GM21515 (cell line): Measurements from ENCODE around the gene ATP2C2.
"Not testable (repeated sequence)": the region's sequence is repeated elsewhere in the genome, so short reads cannot be mapped to it uniquely, and the experiment has no call there.

ENCODE experiments used
- ATAC-seq: cut with Tn5 transposase; IDR thresholded peaks from one replicate; pipeline ENCODE4 v1.9.1; 2021; ENCODE audit not compliant: unreplicated experiment

ATP2C2 gene

DNA sequence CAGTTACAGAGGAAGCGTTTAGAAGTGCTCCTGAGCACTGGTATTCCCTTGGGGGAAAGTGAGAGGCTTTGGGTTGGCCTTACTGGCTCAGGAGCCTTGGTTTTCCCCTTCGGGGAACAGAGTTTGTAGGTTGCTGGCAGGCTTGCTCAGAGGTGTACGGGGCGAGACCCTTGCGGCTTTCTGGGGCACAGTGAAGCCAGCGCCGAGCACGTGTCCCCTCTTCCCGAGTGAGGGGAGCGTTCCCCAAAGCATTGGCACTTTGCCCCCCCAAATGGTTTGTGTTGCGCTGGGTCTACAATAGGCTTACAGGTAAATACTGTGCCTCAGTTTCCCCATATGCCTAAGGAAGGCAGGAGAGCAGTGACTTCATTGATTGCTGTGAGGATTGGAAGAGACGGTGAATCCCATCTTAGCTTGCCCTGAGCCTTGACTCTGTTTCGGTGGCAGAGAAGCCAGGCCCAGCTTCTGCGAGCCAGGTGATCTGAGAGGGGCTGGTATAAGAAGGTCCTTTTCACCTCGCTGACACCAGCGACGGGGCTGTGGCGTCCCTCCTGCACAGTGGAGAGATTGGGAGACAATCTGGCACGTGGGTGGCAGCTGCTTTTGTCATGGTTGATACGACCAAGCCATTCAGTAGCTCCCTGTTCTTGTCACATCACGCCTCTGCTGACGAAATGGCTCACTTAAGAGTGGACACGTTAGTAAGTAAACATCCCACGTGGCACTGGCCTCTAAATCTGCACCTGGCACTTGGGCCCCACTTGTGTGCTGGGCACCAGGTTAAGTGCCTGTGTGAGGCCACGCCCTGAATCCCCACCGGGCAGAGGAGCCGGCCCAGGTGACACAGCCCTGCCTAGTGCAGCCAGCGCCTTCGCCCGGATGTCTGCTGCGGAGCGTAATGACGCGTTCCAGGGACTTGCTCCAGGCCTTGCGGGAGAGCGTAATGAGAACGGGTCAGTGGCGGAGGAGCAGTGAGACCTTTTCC lies 81.1 kb downstream of the ATP2C2 start:
- ATAC-seq: no peak

DNA sequence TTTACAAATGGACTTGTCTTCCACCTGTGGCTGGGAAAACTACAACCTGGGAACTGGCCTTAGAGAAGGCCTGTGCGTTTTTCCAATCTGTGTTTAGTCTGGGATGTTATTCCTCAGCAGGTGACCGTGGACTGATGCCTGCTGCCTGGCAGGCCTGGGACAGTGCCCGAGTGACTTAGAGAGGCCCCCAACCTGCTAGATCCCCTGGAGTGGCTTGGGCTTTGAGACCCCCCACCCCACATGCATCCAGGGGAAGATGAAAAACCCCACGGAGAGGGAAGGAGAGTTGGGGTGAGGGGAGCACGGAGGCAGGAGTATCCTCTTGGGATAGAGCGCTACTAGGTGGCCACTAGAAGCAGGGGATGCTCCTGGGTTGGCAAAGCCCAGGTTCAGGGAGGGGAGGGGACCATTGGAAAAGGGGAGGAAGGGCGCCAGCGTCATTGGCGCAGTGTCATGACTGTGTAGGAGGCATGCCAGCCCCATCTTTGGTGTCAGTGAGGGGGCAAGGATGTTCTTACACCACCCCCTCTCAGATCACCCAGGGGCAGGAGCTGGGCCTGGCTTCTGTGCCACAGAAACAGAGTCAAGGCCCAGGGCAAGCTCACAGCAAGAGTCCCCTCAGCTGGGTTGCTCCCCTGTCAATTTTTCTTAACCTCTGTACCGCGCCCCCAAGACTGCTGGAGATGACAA lies 82.0 kb downstream of the ATP2C2 start:
- ATAC-seq: no peak

DNA sequence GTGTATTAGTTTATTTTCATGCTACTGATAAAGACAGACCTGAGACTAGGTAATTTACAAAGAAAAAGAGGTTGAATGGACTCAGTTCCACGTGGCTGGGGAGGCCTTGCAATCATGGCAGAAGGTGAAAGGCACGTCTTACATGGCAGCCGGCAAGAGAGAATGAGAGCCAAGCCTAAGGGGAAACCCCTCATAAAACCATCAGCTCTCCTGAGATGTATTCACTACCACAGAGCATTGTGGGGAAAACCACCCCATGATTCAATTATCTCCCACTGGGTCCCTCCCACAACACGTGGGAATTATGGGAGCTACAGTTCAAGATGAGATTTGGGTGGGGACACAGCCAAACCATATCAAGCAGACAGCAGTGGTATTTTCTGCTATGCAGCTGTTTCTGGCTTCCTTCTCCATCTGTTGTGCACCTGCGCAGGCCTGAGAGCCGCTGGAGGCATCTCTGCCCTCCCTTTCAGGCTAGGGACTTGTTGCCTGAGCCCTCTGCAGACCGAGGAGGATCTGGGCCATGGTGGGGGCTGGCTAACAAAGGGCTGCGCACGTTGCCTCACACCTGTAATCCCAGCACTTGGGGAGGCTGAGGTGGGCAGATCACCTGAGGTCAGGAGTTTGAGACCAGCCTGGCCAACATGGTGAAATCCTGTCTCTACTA lies 82.8 kb downstream of the ATP2C2 start:
- ATAC-seq: not testable (repeated sequence)

DNA sequence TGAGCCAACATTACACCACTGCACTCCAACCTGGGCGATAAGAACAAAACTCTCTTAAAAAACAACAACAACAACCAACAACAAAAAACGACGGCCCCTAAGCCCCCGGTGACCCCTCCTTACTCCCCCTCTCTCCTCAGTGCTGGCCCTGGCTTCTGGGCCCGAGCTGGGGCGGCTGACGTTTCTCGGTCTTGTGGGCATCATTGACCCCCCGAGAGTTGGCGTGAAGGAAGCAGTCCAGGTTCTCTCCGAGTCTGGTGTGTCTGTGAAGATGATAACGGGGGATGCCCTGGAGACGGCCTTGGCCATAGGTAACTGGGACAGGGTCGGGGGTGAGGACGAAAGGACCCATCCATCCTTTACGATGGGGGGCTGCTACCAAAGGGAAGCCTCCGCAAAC lies 83.4 kb downstream of the ATP2C2 start:
- no peak for ATAC-seq

DNA sequence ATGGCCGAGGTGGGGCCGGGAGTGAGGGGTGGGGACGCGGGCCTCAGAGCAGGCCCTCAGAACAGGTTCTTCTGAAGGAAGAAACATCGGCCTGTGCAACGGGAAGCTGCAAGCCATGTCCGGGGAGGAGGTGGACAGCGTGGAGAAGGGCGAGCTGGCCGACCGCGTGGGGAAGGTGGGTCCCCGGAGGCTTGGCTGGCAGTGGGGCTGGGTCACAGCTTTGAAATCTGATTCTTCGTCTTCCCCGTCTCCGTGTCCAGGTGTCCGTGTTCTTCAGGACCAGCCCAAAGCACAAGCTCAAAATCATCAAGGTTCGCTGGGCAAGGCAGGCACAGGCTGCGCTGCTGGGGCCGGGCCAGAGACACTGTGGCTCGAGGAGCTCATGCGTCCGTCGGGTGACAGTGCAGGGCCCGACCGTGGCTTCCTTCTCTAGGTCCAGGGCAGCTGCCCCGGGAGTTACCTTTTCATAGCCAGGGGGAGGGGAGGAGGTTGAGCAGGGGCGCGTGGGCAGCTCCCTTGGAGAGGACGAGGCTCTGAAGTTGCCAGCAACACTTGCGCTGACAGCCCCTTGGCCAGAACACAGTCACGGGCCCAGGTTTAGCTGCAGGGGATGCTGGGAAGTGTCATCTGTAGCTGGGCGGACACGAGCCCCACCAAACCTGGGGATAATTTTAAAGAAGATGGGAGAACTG lies 84.9 kb downstream of the ATP2C2 start:
- no peak for ATAC-seq

DNA sequence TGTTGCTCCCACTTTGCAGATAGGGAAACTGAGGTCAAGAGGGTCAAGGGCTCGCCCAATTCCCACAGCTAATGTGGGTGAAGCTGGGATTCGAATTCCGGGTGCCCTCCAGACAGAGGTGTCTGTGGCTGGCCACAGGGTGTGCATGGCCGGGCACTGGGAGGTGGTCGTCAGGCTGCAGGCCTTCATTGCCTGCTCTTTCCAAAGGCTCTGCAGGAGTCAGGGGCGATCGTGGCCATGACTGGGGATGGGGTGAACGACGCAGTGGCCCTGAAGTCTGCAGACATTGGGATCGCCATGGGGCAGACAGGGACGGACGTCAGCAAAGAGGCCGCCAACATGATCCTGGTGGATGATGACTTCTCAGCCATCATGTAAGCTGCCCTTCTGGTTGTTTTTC lies 86.3 kb downstream of the ATP2C2 start:
- ATAC-seq: no peak

DNA sequence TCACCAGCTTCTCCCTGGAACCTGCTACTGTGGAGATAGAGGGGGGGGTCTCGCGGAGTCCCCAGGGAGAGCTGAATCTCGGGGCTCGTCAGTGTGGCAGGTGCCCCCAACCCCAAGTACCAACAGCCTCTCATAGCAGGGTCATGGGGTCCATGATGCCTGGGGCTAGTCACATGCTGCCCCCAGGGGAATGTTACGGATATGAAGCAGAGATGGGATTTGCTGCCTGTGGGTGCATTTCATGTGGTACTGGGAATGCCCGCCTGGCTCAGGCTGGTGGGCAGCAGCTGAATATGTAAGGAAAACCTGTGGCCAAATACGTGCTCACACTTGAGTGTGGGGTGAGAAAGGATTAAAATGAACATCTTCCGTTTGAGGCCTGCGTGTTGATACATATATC lies 86.7 kb downstream of the ATP2C2 start:
- ATAC-seq: no peak

DNA sequence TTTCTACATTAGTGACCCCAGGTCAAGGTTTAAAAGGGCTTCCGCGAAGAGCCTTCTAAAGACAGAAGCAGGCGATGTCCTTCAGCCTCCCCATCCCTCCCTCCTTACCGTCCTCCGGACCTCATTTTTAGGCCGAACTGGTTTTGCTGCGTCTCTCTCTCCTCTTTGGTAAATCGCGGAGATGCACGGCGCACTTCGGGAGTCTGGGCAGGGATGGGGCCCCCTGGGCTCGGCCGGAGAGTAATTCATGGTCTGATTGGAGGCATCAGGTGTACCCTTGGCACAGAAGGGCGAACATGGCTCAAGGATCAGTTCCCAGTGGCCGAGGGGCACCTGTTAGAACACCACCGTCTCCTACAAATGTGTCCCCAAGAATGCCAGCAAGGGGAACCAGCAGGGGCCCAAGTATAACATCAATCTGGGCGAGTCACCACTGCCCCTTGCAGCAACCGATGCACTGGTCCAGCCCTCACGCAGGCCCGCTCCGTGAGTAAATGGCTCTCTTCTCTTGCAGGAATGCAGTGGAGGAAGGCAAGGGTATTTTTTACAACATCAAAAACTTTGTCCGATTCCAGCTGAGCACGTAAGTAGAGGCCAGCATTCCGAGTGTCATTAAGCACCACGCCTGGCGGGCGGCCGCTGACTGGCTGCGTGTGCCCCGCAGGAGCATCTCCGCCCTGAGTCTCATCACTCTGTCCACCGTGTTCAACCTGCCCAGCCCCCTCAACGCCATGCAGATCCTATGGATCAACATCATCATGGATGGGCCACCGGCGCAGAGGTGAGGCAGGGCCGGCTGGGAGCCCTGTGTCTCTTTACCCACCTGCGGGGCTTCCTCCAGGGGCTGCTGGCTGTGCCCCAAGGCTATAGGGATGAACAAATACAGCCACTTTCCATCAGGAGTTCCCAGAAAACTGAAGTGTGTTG lies 90.5 kb downstream of the ATP2C2 start:
- ATAC-seq: no peak

DNA sequence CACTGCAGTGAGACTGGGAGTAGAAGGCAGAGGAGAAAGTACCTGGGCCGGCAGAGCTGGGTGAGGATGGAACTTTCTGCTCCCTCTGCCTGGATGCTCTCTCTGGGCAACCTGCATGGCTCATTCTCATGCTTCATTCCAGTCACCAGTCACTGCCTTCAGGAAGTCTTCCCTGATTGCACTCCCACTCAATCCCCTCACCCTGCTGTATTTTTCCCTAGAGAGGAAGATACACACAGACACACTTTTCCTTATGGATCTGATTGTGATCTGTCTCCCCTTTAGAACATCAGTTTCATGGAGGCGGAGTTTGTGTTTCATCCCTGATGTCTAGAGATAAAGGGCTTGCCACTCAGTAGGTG lies 91.2 kb downstream of the ATP2C2 start:
- no peak for ATAC-seq

DNA sequence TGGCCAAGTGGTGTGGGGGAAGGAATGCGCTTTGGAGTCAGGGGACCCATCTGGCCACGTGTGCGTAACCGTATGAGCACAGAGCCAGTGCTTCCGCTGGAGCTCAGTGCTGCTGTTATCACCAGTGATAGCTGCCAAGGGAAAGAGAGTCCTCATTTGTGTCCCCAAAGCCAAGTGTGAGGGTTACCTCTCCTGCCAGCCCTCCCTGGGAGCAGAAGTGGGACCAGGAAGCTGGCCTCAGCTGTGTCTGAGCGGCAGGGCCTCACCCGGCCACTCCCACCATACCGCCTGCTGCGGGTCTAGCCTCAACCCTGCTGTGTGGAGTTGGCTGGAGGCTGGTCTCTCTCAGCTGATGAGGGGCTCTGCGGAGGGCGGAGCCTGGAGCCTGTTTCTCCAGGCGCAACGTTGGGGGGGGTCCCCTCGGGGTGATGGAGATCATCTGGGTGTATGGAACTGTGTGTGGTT lies 91.6 kb downstream of the ATP2C2 start:
- ATAC-seq: no peak

DNA sequence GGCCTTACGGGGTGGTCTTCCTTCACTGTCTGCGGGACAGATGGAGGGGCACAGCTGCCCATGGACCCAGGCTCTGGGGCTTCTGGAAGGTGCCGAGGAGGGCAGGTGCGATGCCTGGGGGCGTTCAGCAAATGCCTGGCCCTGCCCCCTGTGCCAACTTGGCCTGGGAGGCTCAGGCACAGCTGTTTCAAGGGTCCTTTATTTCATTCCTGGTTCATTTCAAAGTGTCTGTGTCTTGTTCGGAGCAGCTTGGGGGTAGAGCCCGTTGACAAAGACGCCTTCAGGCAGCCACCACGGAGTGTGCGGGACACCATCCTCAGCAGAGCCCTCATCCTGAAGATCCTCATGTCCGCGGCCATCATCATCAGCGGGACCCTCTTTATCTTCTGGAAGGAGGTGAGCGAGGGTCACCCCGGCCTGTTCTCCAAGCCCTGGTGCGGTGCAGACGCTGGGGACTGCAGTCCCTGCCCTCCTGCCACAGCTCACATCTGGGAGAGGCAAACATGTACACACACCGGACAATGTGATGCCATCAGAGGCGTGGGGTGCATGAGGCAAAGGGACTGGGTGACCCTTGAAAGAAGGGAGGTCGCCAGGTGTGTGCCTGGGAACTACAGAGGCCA lies 92.2 kb downstream of the ATP2C2 start:
- no peak for ATAC-seq

DNA sequence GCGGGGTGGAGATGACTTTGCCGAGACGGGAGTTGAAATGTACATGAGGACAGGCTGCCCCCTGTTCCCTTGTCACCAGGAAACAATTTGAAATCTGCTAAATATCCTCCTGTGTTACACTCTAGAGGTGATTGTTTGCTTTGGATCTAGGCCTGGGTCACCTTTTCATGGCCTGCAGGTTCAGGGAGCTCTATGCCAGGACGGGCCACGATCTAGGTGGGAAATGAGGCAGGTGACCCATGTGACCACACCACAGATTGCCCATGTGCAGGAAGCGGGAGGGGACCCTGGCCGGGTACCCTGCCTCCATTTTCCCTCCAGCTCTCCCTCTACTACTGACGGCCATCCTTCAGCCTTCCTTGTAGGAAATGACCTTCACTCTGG lies 92.7 kb downstream of the ATP2C2 start:
- no peak for ATAC-seq

DNA sequence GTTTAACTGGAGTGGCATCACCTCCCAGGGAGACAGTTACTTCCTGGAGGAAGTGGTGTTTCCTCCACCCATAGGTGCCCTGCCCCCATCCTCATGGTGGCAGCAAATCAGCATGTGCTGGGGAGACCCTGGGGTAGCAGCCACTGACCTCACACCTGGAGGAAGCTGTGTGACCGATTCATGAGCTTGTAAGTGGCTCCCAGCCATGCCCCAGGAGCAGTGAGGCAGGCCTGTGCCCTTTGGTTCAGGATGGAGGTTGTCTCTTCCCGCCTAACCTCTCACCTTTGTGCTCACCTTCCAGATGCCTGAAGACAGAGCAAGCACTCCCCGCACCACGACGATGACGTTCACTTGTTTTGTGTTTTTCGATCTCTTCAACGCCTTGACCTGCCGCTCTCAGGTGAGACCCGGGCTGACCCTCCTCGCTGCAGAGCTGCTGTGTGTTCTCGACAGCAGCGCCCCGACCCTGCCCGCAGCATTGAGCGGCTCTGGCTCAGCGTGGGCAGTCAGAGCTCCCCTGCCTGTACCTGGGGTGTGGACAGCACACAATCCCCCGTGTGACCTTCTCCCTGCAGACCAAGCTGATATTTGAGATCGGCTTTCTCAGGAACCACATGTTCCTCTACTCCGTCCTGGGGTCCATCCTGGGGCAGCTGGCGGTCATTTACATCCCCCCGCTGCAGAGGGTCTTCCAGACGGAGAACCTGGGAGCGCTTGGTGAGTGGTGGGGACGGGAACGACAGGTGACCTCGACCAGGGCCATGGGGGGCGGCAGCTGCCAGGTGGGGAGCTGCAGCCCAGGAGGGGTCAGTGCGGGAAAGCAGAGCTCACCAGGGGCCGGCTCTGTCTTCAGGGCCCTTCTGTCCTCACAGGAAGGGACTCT lies 93.3 kb downstream of the ATP2C2 start:
- no peak for ATAC-seq

DNA sequence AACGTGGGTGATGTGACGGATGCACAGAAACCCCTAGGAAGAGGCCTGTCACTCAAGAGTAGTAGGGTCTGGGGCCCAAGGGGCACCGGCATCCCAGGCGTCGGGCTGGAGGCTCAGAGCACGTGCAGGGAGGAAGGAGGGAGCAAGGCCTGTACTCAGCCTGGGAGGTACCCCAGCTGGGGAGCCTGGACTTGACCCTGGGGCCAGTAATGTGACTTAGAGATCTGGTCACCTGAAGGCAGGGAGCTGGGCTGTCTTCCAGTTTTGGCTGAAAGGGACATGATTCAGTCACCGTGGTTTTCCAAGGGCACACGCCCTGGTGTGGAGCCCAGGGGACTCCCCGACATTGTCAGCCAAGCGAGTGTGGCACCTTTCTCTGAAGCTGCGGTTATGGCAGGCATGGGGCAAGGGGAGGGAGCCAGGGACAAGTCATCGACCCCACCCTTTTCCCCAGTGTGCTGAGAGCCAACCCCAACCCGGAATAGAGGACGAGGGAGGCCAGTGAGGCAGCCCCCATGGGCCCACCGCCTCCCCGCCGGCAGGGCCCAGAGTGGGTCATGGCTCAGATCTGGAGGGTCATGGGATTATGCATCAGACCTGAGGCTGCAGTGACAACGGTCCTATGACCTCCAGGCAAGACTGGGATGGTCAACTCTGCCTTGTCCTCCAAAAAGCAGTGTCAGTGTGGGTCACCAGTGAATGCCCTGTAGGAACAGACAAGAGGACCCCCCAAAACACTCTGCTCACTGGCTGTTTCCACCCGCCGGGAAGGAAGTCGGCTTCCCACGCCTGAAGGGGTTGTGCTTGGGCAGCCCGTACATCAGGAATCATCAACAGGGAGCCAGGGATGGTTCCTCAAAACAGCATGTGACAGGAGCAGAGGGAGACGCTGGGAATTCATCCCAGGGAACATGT lies 94.2 kb downstream of the ATP2C2 start:
- no peak for ATAC-seq

DNA sequence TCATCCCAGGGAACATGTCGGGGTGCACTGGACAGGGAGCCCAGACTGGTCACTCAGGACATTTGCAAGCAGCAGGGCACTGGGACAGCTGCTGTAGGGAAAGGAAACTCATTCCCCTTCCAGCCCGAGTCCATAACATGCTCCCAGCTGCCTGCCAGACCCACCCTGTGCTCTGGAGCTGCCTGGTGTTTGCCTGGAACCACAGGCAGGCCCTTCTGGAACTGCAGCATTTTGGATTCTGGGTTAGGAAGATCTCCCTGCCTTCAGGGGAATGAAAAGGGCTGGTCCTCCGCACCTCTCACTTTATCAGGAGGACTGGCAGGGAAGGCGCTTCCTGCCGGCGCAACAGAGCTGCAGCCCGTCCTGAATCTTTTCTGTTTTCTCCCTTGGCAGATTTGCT lies 94.9 kb downstream of the ATP2C2 start:
- no peak for ATAC-seq

DNA sequence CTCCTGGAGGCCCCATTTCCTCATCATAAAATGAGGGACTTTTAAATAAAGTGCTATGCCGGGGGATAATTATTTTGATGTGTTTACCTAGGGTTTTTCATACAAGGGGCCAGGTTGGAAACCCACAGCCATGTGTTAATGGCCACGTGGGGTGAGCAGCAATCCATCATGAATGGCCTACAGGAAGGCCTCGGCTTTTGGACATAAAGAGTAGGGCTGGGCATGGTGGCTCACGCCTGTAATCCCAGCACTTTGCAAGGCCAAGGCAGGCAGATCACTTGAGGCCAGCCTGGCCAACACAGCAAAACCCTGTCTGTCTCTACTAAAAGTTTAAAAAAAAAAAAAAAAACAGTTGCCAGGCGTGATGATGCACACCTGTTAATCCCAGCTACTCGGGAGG lies 95.8 kb downstream of the ATP2C2 start:
- ATAC-seq: no peak

DNA sequence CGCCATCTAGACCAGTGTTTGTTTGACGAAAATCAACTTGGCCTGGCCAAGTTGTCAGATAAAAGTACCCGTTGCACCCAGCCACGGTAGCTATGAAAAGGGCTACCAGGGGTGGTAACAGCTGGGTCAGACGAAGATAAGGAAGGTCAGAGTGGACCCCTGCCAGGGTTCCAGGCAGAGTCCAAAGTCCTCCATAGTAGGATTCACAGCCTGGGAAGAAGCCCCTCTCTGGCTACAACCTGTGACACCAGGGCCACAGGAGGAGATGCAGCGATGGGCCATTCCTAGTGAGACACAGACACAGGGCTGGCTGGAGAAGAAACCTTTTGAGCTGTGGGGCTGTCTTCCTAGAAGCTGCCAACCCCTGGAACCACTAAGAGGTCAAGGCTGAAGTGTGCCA lies 96.8 kb downstream of the ATP2C2 start:
- ATAC-seq: no peak

DNA sequence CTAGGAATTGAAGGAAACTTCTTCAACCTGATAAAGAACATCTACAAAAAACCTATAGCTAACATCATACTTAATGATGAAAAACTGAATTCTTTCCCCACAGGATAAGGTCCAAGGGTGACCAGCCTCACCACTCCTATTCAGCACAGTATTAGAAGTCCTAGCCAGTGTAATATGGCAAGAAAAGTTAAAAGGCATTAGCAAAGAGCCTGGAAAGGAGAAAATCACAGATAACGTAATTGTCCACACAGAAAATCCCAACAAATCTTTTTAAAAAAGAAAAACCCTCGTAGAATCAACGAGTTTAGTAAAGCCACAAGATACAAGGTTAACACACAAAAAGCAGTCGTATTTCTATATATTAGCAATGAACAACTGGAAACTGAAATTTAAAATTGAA lies 98.4 kb downstream of the ATP2C2 start:
- no peak for ATAC-seq
